H1 (cell line): ENCODE results near the gene GPA33. TPM values are rescaled to one million over a fixed set of nuclear protein-coding genes. Genes with fewer than 3 reads are reported as not detected.

Experiments used
- CBX5 ChIP-seq: fragments of 300-800, 300-1000 bp; sonication (generic); IDR thresholded peaks from 2 replicates; pipeline ENCODE4 v1.7.1; 2016; ENCODE audit warnings: antibody characterized with exemption, low read length, low read depth
- CBX8 ChIP-seq: fragments of 300-800, 300-1000 bp; sonication (generic); IDR thresholded peaks from 2 replicates; pipeline ENCODE4 v1.7.1; 2016; ENCODE audit warnings: low read depth, low read length, borderline replicate concordance
- CEBPB ChIP-seq: IDR thresholded peaks from 2 replicates; pipeline ENCODE4 v1.6.1; 2012; ENCODE audit warnings: low read depth, low read length
- CHD2 ChIP-seq: IDR thresholded peaks from 2 replicates; pipeline ENCODE4 v1.6.1; 2012; ENCODE audit warnings: low read length, improper control_type of control experiment
- CTCF ChIP-seq, 3 experiments: IDR thresholded peaks; 1 replicate in 2 of 3; 2 replicates in 1 of 3; pipeline versions ENCODE4 v1.5.1 to v1.6.1; 2011; ENCODE audit warnings: low read length in 3 of 3, mild to moderate bottlenecking in 3 of 3, inconsistent platforms in 2 of 3, low read depth in 1 of 3, moderate library complexity in 1 of 3; ENCODE audit not compliant: insufficient read depth in 1 of 3; ENCODE audit errors: control extremely low read depth in 1 of 3
- EGR1 ChIP-seq: IDR thresholded peaks from 2 replicates; pipeline ENCODE4 v1.6.1; 2011; ENCODE audit warnings: low read depth, low read length, borderline replicate concordance
- EP300 ChIP-seq, 2 experiments: IDR thresholded peaks; 1 replicate in 1 of 2; 2 replicates in 1 of 2; pipeline ENCODE4 v1.6.1; 2011 to 2012; ENCODE audit warnings: low read depth in 2 of 2, low read length in 2 of 2, mild to moderate bottlenecking in 2 of 2, borderline replicate concordance in 1 of 2, inconsistent platforms in 1 of 2, moderate library complexity in 1 of 2
- EZH2 ChIP-seq: fragments of 200-600 bp; sonication (generic); IDR thresholded peaks from 2 replicates; pipeline ENCODE4 v1.7.1; 2012; ENCODE audit warnings: low read depth, mild to moderate bottlenecking, moderate library complexity, low read length, inconsistent platforms; ENCODE audit not compliant: severe bottlenecking
- JUN ChIP-seq: IDR thresholded peaks from 2 replicates; pipeline ENCODE4 v1.6.1; 2011; ENCODE audit warnings: low read depth, mild to moderate bottlenecking, improper control_type of control experiment, low read length
- KDM4A ChIP-seq: IDR thresholded peaks from one replicate; pipeline ENCODE4 v1.7.1; 2012; ENCODE audit warnings: low read depth, mild to moderate bottlenecking, moderate library complexity, low read length, inconsistent platforms; ENCODE audit not compliant: severe bottlenecking
- MAFK ChIP-seq: IDR thresholded peaks from 2 replicates; pipeline ENCODE4 v1.6.1; 2012; ENCODE audit warnings: low read depth, mild to moderate bottlenecking, improper control_type of control experiment, low read length
- NRF1 ChIP-seq: IDR thresholded peaks from 2 replicates; pipeline ENCODE4 v1.6.1; 2011; ENCODE audit warnings: mild to moderate bottlenecking, low read depth, low read length, improper control_type of control experiment
- POLR2A ChIP-seq, 2 experiments: IDR thresholded peaks; 1 replicate in 1 of 2; 2 replicates in 1 of 2; pipeline ENCODE4 v1.6.1; 2011; ENCODE audit warnings: low read depth in 2 of 2, low read length in 2 of 2, mild to moderate bottlenecking in 2 of 2; ENCODE audit errors: control extremely low read depth in 1 of 2
- POLR2AphosphoS5 ChIP-seq: IDR thresholded peaks from 2 replicates; pipeline ENCODE4 v1.6.1; 2011; ENCODE audit warnings: low read depth, low read length
- POU5F1 ChIP-seq: IDR thresholded peaks from 2 replicates; pipeline ENCODE4 v1.6.1; 2011; ENCODE audit warnings: low read depth, mild to moderate bottlenecking, low read length, moderate library complexity
- RBBP5 ChIP-seq: IDR thresholded peaks from 2 replicates; pipeline ENCODE4 v1.7.1; 2012; ENCODE audit warnings: low read depth, mild to moderate bottlenecking, inconsistent platforms, low read length, moderate library complexity, borderline replicate concordance
- SIRT6 ChIP-seq: IDR thresholded peaks from one replicate; pipeline ENCODE4 v1.7.1; 2012; ENCODE audit warnings: low read length, inconsistent platforms
- SP2 ChIP-seq: IDR thresholded peaks from 2 replicates; pipeline ENCODE4 v1.6.1; 2012; ENCODE audit warnings: mild to moderate bottlenecking, low read length, inconsistent platforms
- SP4 ChIP-seq: IDR thresholded peaks from 2 replicates; pipeline ENCODE4 v1.6.1; 2012; ENCODE audit warnings: low read length, inconsistent platforms
- SRF ChIP-seq: IDR thresholded peaks from 2 replicates; pipeline ENCODE4 v1.6.1; 2011; ENCODE audit warnings: mild to moderate bottlenecking, low read depth, low read length, moderate library complexity
- TAF7 ChIP-seq: optimal IDR thresholded peaks from 2 replicates; pipeline ENCODE3; 2011; ENCODE audit warnings: low read depth, mild to moderate bottlenecking, inconsistent platforms, low read length, moderate library complexity, borderline replicate concordance
- TBP ChIP-seq: IDR thresholded peaks from 2 replicates; pipeline ENCODE4 v1.6.1; 2011; ENCODE audit warnings: low read depth, low read length, improper control_type of control experiment
- YY1 ChIP-seq: IDR thresholded peaks from 2 replicates; pipeline ENCODE4 v1.6.1; 2011; ENCODE audit warnings: low read depth, mild to moderate bottlenecking, low read length
- ZNF274 ChIP-seq: IDR thresholded peaks from 2 replicates; pipeline ENCODE4 v1.7.0; 2012; ENCODE audit warnings: low read length, borderline replicate concordance; ENCODE audit errors: extremely low read depth
- polyA plus RNA-seq, 7 experiments: library from polyadenylated mRNA; depleted of rRNA in 3 of 7; stranded (reverse) in 5 of 7; unstranded in 2 of 7; fragments of >200 nt in 5 of 7; fragments of 200-250 nt in 2 of 7; gene quantifications; 1 replicate in 5 of 7; 2 replicates in 1 of 7; 4 replicates in 1 of 7; pipeline versions ENCODE4 v1.2.1 to v1.2.3, GENCODE V29; 2011 to 2013; ENCODE audit warnings: missing spikeins in 2 of 7, mixed read lengths in 2 of 7
- total RNA-seq: library from RNA; stranded (reverse); fragmentation: NEBNext Ultra II Directional; extraction: Animal tissue kit (Norgen Biotek cat#: 25700); gene quantifications from 2 replicates; pipeline ENCODE4 v1.2.1, GENCODE V29; 2021

GPA33 gene
- total and polyA plus RNA-seq, 2 of the 8 experiments (the other 6 are each of a cell fraction or from before 2014, with no cell fraction given), result 0.19 to 0.67 TPM

GRCh38 chr1:167059045-167059808 is 30.9 kb downstream of the GPA33 start (continued):
- TF ChIP-seq SP4, result no peak
- TF ChIP-seq YY1, result 0 out of 2 replicates have a peak, but pooled peaks have one; percentile 25
- TF ChIP-seq CEBPB, result no peak
- TF ChIP-seq RBBP5, result no peak
- no peak for TF ChIP-seq CBX8
- no peak for TF ChIP-seq POLR2A (IDR thresholded peaks at IDR 0.05; ENCODE audit: control extremely low read depth in 1 of 2, low read depth in 2 of 2, low read length in 2 of 2)
- TF ChIP-seq MAFK, result 0 out of 2 replicates have a peak, but pooled peaks have one; percentile 1
- peak; percentile 86 to 98 (median 92) for TF ChIP-seq CTCF (IDR thresholded peaks at IDR 0.05; ENCODE audit: control extremely low read depth in 1 of 3, insufficient read depth in 1 of 3, low read depth in 1 of 3, low read length in 3 of 3)
- TF ChIP-seq CBX5, result no peak
- no peak for TF ChIP-seq TAF7
- TF ChIP-seq POU5F1, result no peak
- TF ChIP-seq SP2, result no peak
- no peak for TF ChIP-seq POLR2AphosphoS5
- no peak for TF ChIP-seq NRF1
- 0 out of 2 replicates have a peak, but pooled peaks have one; percentile 8 for TF ChIP-seq CHD2
- TF ChIP-seq ZNF274, result no peak
- TF ChIP-seq SRF, result no peak
- TF ChIP-seq TBP, result no peak
- TF ChIP-seq SIRT6, result no peak
- TF ChIP-seq EZH2, result no peak
- no peak for TF ChIP-seq EP300 (IDR thresholded peaks at IDR 0.05; ENCODE audit: borderline replicate concordance in 1 of 2, low read depth in 2 of 2, low read length in 2 of 2)
- no peak for TF ChIP-seq JUN
- TF ChIP-seq KDM4A, result no peak
- TF ChIP-seq EGR1, result no peak
